Colonic mucosa (tissue), 4 donors: ENCODE measurements around the gene CD38. TPM values are rescaled to one million over a fixed set of nuclear protein-coding genes. Genes with fewer than 3 reads are reported as not detected.
"Not testable (repeated sequence)": the region's sequence is repeated elsewhere in the genome, so short reads cannot be mapped to it uniquely, and the experiment has no call there.

Experiments
- DNase-seq: peaks from one replicate; pipeline ENCODE4 v3.0.0-alpha.2; 2020
- H3K27ac ChIP-seq: fragments of 200-600 bp; one replicate; pipeline ENCODE4 v1.8.0; 2021
- H3K27me3 ChIP-seq: fragments of 200-600 bp; one replicate; pipeline ENCODE4 v1.8.0; 2021
- H3K36me3 ChIP-seq: fragments of 200-600 bp; one replicate; pipeline ENCODE4 v1.8.0; 2021
- H3K4me1 ChIP-seq: fragments of 200-600 bp; one replicate; pipeline ENCODE4 v1.8.0; 2021; ENCODE audit warnings: mild to moderate bottlenecking
- H3K4me3 ChIP-seq: fragments of 200-600 bp; one replicate; pipeline ENCODE4 v1.8.0; 2021
- H3K9ac ChIP-seq, 2 donors: one replicate each; pipeline ENCODE4 v1.7.0; 2013; ENCODE audit warnings: control low read depth in 2 of 2, low read depth in 2 of 2, low read length in 2 of 2
- H3K9me3 ChIP-seq: fragments of 200-600 bp; one replicate; pipeline ENCODE4 v1.8.0; 2021
- CTCF ChIP-seq: fragments of 200-600 bp; IDR thresholded peaks from one replicate; pipeline ENCODE4 v1.8.0; 2022; ENCODE audit warnings: antibody characterized with exemption, mild to moderate bottlenecking
- intact Hi-C: fragments of 100-400 bp; cut with DNase I; formaldehyde crosslinking; loops from one replicate; pipeline ENCODE4 v1.14.1; 2022
- total RNA-seq, 2 donors: library from RNA; stranded (reverse); fragmentation: NEBNext Ultra II Directional in 1 of 2; extraction: Animal tissue kit (Norgen Biotek cat#: 25700) in 1 of 2; gene quantifications; one replicate each; pipeline ENCODE4 v1.2.1, GENCODE V29; 2021
- donor health status: healthy.
- donor health status: DM: no; HTN: no; CAD: no.
- donor health status: DM: no; HTN: no; CAD: no.

CD38 gene
- total RNA-seq, 2 donors from 2014 or later = 2.5 to 2.6 TPM

- intact Hi-C loops = loop anchor here (2.0 kb wide), 1 partner anchor 19 kb away; no protein-coding TSS in a partner anchor
- no peaks in the 10 kb centered on the region for H3K36me3 ChIP-seq
- no peaks in the 10 kb centered on the region for H3K27me3 ChIP-seq
- H3K4me3 ChIP-seq = no peak overlapping the region
- TF ChIP-seq CTCF = no peak
- no peaks in the 10 kb centered on the region for H3K9me3 ChIP-seq
- no peak overlapping the region for H3K27ac ChIP-seq
- H3K9ac ChIP-seq = no peak overlapping the region
- no peaks in the 10 kb centered on the region for H3K4me1 ChIP-seq
- no peak for DNase-seq
Observed at GRCh38 chr4:15855804-15856475, 77.8 kb downstream of the CD38 start.

GRCh38 chr4:15861198-15861597, 83.1 kb downstream of the CD38 start:
- H3K27ac ChIP-seq, H3K4me1 ChIP-seq, H3K9me3 ChIP-seq, H3K4me3 ChIP-seq, DNase-seq, H3K9ac ChIP-seq, H3K27me3 ChIP-seq, intact Hi-C loops, H3K36me3 ChIP-seq: not testable (repeated sequence)

GRCh38 chr4:15864651-15865566, 86.8 kb downstream of the CD38 start:
- DNase-seq = no peak
- TF ChIP-seq CTCF = no peak
- no peaks in the 10 kb centered on the region for H3K27me3 ChIP-seq
- H3K36me3 ChIP-seq = no peaks in the 10 kb centered on the region
- no peak overlapping the region for H3K9ac ChIP-seq
- H3K4me1 ChIP-seq = no peaks in the 10 kb centered on the region
- no peak overlapping the region for H3K27ac ChIP-seq
- no peaks in the 10 kb centered on the region for H3K9me3 ChIP-seq
- intact Hi-C loops = no loop called here
- no peak overlapping the region for H3K4me3 ChIP-seq

- DNase-seq = no peak
- Histone ChIP-seq H3K9ac (no peak overlapping the region), H3K36me3 (no peaks in the 10 kb centered on the region), H3K27me3 (no peaks in the 10 kb centered on the region), H3K4me3 (no peak overlapping the region), H3K9me3 (no peaks in the 10 kb centered on the region), H3K27ac (no peak overlapping the region), H3K4me1 (no peaks in the 10 kb centered on the region)
- no peak for TF ChIP-seq CTCF
- intact Hi-C loops = no loop called here
Observed at GRCh38 chr4:15868111-15868510, 90.0 kb downstream of the CD38 start.

GRCh38 chr4:15868826-15869413, 90.8 kb downstream of the CD38 start:
- no peak for TF ChIP-seq CTCF
- H3K9ac ChIP-seq = no peak overlapping the region
- no peaks in the 10 kb centered on the region for H3K9me3 ChIP-seq
- no peaks in the 10 kb centered on the region for H3K36me3 ChIP-seq
- H3K4me1 ChIP-seq = no peaks in the 10 kb centered on the region
- H3K27me3 ChIP-seq = no peaks in the 10 kb centered on the region
- no peak for DNase-seq
- H3K4me3 ChIP-seq = no peak overlapping the region
- H3K27ac ChIP-seq = no peak overlapping the region
- intact Hi-C loops = no loop called here
